Mesangial cell (primary cell): ENCODE measurements around the gene SIX3. TPM values are rescaled to one million over a fixed set of nuclear protein-coding genes. Genes with fewer than 3 reads are reported as not detected.

Experiments
- total RNA-seq: library from RNA; depleted of rRNA; stranded (reverse); fragments of >200 nt; gene quantifications from 2 replicates; pipeline ENCODE4 v1.2.3, GENCODE V29; 2015

The SIX3 gene
- not detected in 2 replicates for total RNA-seq

DNA sequence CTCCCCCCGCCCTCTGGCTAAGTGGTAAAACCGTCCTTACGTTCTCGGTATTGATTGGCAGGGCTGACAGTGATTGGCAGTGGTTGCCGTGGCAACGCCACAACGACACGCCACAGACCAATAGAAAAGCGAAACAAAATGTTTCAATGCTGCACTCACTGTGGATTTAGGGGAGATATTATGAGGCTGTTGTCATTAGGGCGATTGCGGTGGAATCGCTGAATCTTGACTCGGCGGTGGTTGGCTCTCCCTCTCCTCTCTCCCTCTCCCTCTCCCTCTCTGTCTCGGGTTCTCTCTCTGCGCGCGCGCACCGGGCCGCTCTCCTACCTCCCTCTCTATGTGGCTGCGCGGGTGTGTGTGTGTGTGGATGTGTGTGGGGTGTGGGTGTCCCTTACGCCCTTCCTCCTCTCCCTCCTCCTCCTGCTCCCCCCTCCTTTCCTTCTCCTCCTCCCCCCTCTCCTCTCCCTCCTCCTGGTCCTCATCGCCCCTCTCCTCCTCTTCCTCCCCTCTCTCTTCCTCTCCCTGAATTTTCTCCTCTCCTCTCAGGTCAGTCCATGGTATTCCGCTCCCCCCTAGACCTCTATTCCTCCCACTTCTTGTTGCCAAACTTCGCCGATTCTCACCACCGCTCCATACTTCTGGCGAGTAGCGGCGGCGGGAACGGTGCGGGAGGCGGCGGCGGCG lies at the start of gene SIX3:
Gene SIX3 (plus strand): TSS at position 152 of the 684 bp plus-strand sequence. CDS start 403 bp downstream, at position 555.

Other genes starting within 250 kb of the SIX3 start
- 9.6 and 15.2 TPM in 2 replicates for gene SIX2, start 67.8 kb downstream of the SIX3 start, total RNA-seq